WERI-Rb-1 (cell line): ENCODE measurements around the gene PPP1R37.

Source experiments
- DNase-seq: peaks from one replicate; pipeline ENCODE4 v3.0.0-alpha.2; 2020
- H3K27ac ChIP-seq: fragments of 250-450 bp; sonication (Bioruptor Pico); 2 replicates; pipeline ENCODE4 v1.5.1; 2020; ENCODE audit warnings: mild to moderate bottlenecking, moderate library complexity
- H3K27me3 ChIP-seq: fragments of 250-450 bp; sonication (Bioruptor Pico); 2 replicates; pipeline ENCODE4 v1.5.1; 2021; ENCODE audit warnings: mild to moderate bottlenecking, low read depth, moderate library complexity; ENCODE audit not compliant: insufficient read depth, severe bottlenecking
- H3K36me3 ChIP-seq: fragments of 250-450 bp; sonication (Bioruptor Pico); 2 replicates; pipeline ENCODE4 v1.5.1; 2020; ENCODE audit warnings: mild to moderate bottlenecking, moderate library complexity
- H3K4me3 ChIP-seq: 2 replicates; pipeline ENCODE4 v1.5.1; 2011; ENCODE audit warnings: low read depth, mild to moderate bottlenecking, control low read depth, low read length
- H3K9me3 ChIP-seq: fragments of 250-450 bp; sonication (Bioruptor Pico); 2 replicates; pipeline ENCODE4 v1.5.1; 2021; ENCODE audit warnings: mild to moderate bottlenecking, moderate library complexity; ENCODE audit not compliant: severe bottlenecking
- TF ChIP-seq, protein P1 (sequence below): IDR thresholded peaks from 2 replicates; pipeline ENCODE4 v1.5.1; 2011; ENCODE audit warnings: low read depth, mild to moderate bottlenecking, control low read depth, inconsistent platforms, low read length

PPP1R37 gene

DNA sequence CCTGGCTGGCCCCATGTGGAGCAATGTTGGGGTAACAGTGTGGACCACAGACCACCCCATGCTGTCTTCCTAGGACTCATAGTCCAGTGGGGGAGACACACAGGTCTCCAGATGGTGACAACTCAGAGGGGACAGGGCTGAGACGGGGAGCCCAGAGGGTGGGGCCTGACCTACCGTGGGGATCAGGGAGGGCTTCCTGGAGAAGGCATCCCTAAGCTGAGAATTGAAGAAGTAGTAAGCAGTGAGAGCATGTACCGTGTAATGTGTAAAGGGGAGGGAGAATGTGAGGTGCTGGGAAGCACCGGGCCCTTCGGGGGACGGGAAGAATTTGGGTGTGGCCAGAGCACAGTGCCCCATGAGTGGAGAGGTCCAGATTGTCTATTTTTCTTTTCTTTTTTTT is 31.0 kb downstream of the PPP1R37 start:
- Histone ChIP-seq H3K27me3 (no peaks in the 10 kb centered on the region), H3K27ac (peak overlapping the region; percentile 26; the same call in 1 of the 2 replicates), H3K9me3 (no peaks in the 10 kb centered on the region), H3K4me3 (no peak overlapping the region), H3K36me3 (no peaks in the 10 kb centered on the region; the same call in none of the 2 replicates)
- TF ChIP-seq, protein P1, sequence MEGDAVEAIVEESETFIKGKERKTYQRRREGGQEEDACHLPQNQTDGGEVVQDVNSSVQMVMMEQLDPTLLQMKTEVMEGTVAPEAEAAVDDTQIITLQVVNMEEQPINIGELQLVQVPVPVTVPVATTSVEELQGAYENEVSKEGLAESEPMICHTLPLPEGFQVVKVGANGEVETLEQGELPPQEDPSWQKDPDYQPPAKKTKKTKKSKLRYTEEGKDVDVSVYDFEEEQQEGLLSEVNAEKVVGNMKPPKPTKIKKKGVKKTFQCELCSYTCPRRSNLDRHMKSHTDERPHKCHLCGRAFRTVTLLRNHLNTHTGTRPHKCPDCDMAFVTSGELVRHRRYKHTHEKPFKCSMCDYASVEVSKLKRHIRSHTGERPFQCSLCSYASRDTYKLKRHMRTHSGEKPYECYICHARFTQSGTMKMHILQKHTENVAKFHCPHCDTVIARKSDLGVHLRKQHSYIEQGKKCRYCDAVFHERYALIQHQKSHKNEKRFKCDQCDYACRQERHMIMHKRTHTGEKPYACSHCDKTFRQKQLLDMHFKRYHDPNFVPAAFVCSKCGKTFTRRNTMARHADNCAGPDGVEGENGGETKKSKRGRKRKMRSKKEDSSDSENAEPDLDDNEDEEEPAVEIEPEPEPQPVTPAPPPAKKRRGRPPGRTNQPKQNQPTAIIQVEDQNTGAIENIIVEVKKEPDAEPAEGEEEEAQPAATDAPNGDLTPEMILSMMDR, result no peak
- DNase-seq, result no peak

DNA sequence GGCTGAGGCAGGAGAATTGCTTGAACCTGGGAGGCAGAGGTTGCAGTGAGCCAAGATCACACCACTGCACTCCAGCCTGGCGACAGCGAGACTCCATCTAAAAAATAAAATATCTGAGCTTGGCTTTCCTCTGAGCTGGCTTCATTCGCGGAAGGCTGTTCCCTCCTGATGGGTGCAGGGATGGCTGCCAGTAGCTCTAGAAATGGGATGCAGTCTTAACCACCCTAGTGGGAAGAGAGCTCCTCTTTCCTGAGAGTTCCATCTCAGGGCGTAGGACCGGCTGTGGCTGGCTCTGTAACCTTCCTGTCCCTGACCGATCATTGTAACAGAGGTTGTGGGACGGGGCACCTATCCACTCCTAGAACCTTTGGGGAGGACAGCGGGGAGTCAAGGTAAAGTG is 32.4 kb downstream of the PPP1R37 start:
- H3K27me3 ChIP-seq, result no peaks in the 10 kb centered on the region
- H3K27ac ChIP-seq, result no peak overlapping the region
- TF ChIP-seq, protein P1, result no peak
- no peak overlapping the region for H3K4me3 ChIP-seq
- no peak for DNase-seq
- no peaks in the 10 kb centered on the region for H3K9me3 ChIP-seq
- no peaks in the 10 kb centered on the region; the same call in 1 of the 2 replicates for H3K36me3 ChIP-seq

DNA sequence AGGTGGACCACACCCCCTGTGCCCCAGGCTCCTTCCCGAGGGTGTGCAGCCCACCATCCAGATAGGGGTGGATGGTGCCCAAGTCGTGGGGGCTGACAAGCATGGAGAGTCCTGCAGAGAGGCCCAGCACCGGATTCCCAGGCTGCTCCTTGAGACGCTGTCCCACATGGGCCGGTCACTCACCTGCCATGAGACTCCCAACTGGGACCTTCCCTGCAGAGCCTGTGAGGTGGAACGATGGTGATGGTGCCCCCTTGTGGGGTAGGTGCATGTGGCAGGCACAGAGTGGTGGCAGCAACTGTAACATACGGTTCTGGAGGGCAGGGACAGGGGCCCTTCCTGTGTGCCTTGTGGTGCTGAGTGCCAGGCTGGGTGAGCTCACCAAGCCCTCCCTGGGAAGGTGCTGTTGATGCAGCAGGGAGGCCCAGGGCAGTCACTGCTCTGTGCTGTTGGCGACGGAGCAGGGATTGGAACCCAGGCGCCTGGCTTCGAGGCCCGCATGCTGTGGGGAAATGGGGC is 33.1 kb downstream of the PPP1R37 start:
- Histone ChIP-seq H3K27ac (no peak overlapping the region), H3K27me3 (no peaks in the 10 kb centered on the region), H3K9me3 (no peaks in the 10 kb centered on the region), H3K36me3 (no peaks in the 10 kb centered on the region), H3K4me3 (no peak overlapping the region)
- peak; percentile 84 for DNase-seq
- TF ChIP-seq, protein P1, result peak; percentile 88

DNA sequence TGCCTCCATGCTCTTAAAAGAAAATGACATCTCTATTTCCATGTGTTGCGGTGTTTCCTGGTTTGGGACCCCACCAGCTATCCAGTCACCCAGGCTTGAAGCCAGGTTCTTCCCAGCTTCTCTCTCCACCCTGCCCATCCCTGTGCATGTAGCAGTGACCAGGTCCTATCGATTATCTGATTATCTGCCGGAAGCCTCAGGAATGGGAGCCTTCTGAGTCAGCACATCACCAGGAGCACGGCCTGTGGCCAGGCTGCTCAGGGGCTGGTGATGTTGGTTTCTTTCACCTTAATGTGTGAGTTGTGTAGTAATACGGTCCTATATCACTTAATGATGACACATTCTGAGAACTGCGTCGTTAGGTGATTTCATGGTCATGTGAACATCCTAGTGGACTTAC is 33.7 kb downstream of the PPP1R37 start:
- H3K27me3 ChIP-seq, result no peaks in the 10 kb centered on the region
- no peak for DNase-seq
- no peak overlapping the region for H3K4me3 ChIP-seq
- no peaks in the 10 kb centered on the region for H3K9me3 ChIP-seq
- no peaks in the 10 kb centered on the region for H3K36me3 ChIP-seq
- TF ChIP-seq, protein P1, result no peak
- H3K27ac ChIP-seq, result no peak overlapping the region

DNA sequence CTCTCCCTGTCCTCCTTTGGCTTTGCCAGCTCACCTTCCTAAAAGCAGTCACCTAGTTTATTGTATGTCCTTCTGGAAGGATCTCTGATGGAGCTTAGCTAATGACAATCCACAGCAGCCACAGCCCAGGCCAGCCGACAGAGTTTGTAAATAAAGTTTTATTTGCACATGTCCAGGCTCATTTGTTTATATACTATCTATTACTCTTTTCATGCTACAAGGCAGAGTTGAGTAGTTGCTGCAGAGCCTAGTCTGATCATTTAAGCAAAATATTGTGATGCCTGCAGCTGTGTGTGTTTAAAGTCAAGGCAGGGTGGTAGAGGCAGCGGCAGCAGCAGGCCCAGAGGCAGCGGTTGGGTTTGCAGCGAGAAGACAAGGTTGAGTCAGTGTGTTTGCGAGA is 35.2 kb downstream of the PPP1R37 start:
- TF ChIP-seq, protein P1, result no peak
- Histone ChIP-seq H3K9me3 (no peaks in the 10 kb centered on the region), H3K27me3 (no peaks in the 10 kb centered on the region), H3K36me3 (no peaks in the 10 kb centered on the region; the same call in 1 of the 2 replicates), H3K4me3 (no peak overlapping the region), H3K27ac (no peak overlapping the region)
- DNase-seq, result no peak

DNA sequence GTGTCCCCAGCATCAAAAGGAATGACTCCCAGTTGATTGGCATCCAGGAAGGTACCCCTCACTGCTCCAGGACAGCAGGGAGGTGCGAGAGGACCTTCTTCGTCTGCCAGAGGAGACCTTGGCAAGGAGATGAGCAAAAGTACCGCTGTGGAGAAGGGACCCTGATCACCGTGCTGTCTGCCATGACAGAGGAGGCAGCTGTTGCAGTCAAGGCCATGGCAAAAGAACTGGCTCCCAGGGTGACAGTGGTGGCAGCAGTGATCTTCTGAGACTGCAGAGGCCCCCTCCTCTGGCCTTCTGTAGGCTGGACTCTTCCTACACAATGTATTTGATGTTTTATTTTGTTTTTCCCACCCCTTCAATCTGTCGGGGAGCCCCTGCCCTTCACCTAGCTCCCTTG is 35.8 kb downstream of the PPP1R37 start:
- no peaks in the 10 kb centered on the region for H3K9me3 ChIP-seq
- no peak overlapping the region for H3K27ac ChIP-seq
- no peak overlapping the region for H3K4me3 ChIP-seq
- TF ChIP-seq, protein P1, result no peak
- H3K27me3 ChIP-seq, result no peaks in the 10 kb centered on the region
- H3K36me3 ChIP-seq, result no peaks in the 10 kb centered on the region; the same call in 1 of the 2 replicates
- DNase-seq, result no peak
